K562 (cell line): ENCODE data around the gene ERP29. TPM values are rescaled to one million over a fixed set of nuclear protein-coding genes. Genes with fewer than 3 reads are reported as not detected.

ENCODE experiments used
- ATAC-seq: fragments of 200-7000 bp; cut with Tn5 transposase; 3 replicates; pipeline ENCODE4 v1.9.1; 2020; ENCODE audit warnings: moderate library complexity
- BruUV-seq: library from RNA; stranded (reverse); fragments of 400-500 nt; replicated peaks from 2 replicates; lab custom pipeline; 2021; lab: Mats Ljungman, UMichigan
- CTCF ChIA-PET: fragments of 300-600 bp; formaldehyde crosslinking; extraction: SDS; loops from one replicate; lab custom pipeline; 2021; ENCODE audit warnings: low intra/inter-chr PET ratio; lab: Yijun Ruan, JAX
- POLR2A ChIA-PET: fragments of 300-600, 350-650 bp; sonication (Branson Sonifier 250); formaldehyde crosslinking; extraction: SDS; loops from one replicate; lab custom pipeline; 2021; ENCODE audit warnings: antibody characterized with exemption, inconsistent platforms; lab: Yijun Ruan, JAX
- DNase-seq, 4 experiments: peaks; one replicate each; pipeline versions ENCODE4 v3.0.0 to v3.0.0-alpha.2; 2011 to 2018; ENCODE audit warnings: low spot score in 3 of 4, mixed read lengths in 3 of 4; ENCODE audit errors: extremely low read depth in 1 of 4
- FAIRE-seq: peaks from 2 replicates; lab custom pipeline; 2011; peaks lifted over from hg19 to GRCh38; lab: Jason Lieb, UNC
- H2AFZ ChIP-seq: 2 replicates; pipeline ENCODE4 v1.6.0; 2011; ENCODE audit warnings: low read depth, low read length, control low read depth, inconsistent platforms
- H3K27ac ChIP-seq: fragments of 200-600 bp; 3 replicates; pipeline ENCODE4 v1.8.0; 2011; ENCODE audit warnings: low read depth, mild to moderate bottlenecking, control low read depth, inconsistent platforms, low read length, moderate library complexity, mixed read lengths; ENCODE audit errors: extremely low read depth
- H3K27me3 ChIP-seq, 2 experiments: fragments of 300-600 bp in 1 of 2; 2 replicates in 1 of 2; 3 replicates in 1 of 2; pipeline versions ENCODE4 v1.6.0 to v1.8.0; 2011; ENCODE audit warnings: inconsistent platforms in 2 of 2, low read length in 2 of 2, mild to moderate bottlenecking in 1 of 2, mixed read lengths in 1 of 2, moderate library complexity in 1 of 2; ENCODE audit not compliant: control insufficient read depth in 2 of 2, insufficient read depth in 2 of 2
- H3K36me3 ChIP-seq: fragments of 300-600 bp; 3 replicates; pipeline ENCODE4 v1.8.0; 2011; ENCODE audit warnings: mild to moderate bottlenecking, low read length, inconsistent platforms; ENCODE audit not compliant: control insufficient read depth, insufficient read depth
- H3K4me1 ChIP-seq, 2 experiments: fragments of 200-600 bp in 1 of 2; replicated peaks in 1 of 2; 2 replicates in 1 of 2; 3 replicates in 1 of 2; pipeline versions ENCODE4 v1.5.1 to v1.8.0; 2011; ENCODE audit warnings: inconsistent platforms in 2 of 2, low read length in 2 of 2, mild to moderate bottlenecking in 1 of 2, mixed read lengths in 1 of 2, moderate library complexity in 1 of 2; ENCODE audit not compliant: control insufficient read depth in 2 of 2, insufficient read depth in 2 of 2
- H3K4me2 ChIP-seq: 2 replicates; pipeline ENCODE4 v1.6.1; 2011; ENCODE audit warnings: low read length, control low read depth, inconsistent platforms, mixed read lengths; ENCODE audit not compliant: insufficient read depth
- H3K4me3 ChIP-seq: fragments of 200-600 bp; sonication (generic), shearing (Covaris generic); 2 replicates; pipeline ENCODE4 v1.5.1; 2016; ENCODE audit warnings: control low read depth, inconsistent platforms
- H3K79me2 ChIP-seq: fragments of 200-600 bp; 3 replicates; pipeline ENCODE4 v1.8.0; 2011; ENCODE audit warnings: low read length, inconsistent platforms; ENCODE audit not compliant: control insufficient read depth, insufficient read depth
- H3K9ac ChIP-seq, 2 experiments: 2 replicates each; pipeline versions ENCODE4 v1.6.0 to v1.6.1; 2011; ENCODE audit warnings: low read depth in 2 of 2, low read length in 2 of 2, control low read depth in 1 of 2, inconsistent platforms in 1 of 2, mild to moderate bottlenecking in 1 of 2, mixed read lengths in 1 of 2; ENCODE audit not compliant: insufficient read depth in 1 of 2
- H3K9me1 ChIP-seq: one replicate; pipeline ENCODE4 v1.6.0; 2011; ENCODE audit warnings: inconsistent platforms, mild to moderate bottlenecking, low read length, moderate library complexity; ENCODE audit not compliant: control insufficient read depth, insufficient read depth
- H3K9me3 ChIP-seq: replicated peaks from 2 replicates; pipeline ENCODE4 v1.5.1; 2011; ENCODE audit warnings: low read depth, low read length, inconsistent platforms; ENCODE audit not compliant: control insufficient read depth, insufficient read depth
- H4K20me1 ChIP-seq: replicated peaks from 2 replicates; pipeline ENCODE4 v1.6.1; 2011; ENCODE audit warnings: low read length, inconsistent platforms, mixed read lengths; ENCODE audit not compliant: control insufficient read depth, insufficient read depth
- BCLAF1 ChIP-seq, 2 experiments: fragments of 450-650 bp in 1 of 2; IDR thresholded peaks; 2 replicates each; pipeline ENCODE4 v1.6.1; 2011 to 2017; ENCODE audit warnings: low read depth in 2 of 2, antibody characterized with exemption in 1 of 2, borderline replicate concordance in 1 of 2, low read length in 1 of 2, mild to moderate bottlenecking in 1 of 2, mixed read lengths in 1 of 2; ENCODE audit not compliant: control insufficient read depth in 1 of 2
- CSDE1 ChIP-seq, 2 experiments: fragments of 450-650 bp; IDR thresholded peaks; 2 replicates each; pipeline ENCODE4 v1.6.1; 2016; ENCODE audit warnings: mild to moderate bottlenecking in 1 of 2
- E2F6 ChIP-seq, 2 experiments: IDR thresholded peaks; 2 replicates each; pipeline ENCODE4 v1.6.1; 2011; ENCODE audit warnings: borderline replicate concordance in 1 of 2, control low read depth in 1 of 2, low read depth in 1 of 2, low read length in 1 of 2, mild to moderate bottlenecking in 1 of 2, mixed read lengths in 1 of 2, moderate library complexity in 1 of 2; ENCODE audit not compliant: insufficient read depth in 1 of 2, insufficient read length in 1 of 2, poor library complexity in 1 of 2, severe bottlenecking in 1 of 2; ENCODE audit errors: extremely low read depth in 1 of 2
- ETS2 ChIP-seq: IDR thresholded peaks from 2 replicates; pipeline ENCODE4 v1.6.1; 2016; ENCODE audit warnings: borderline replicate concordance, missing genetic modification characterization, mild to moderate bottlenecking, moderate library complexity, missing compliant biosample characterization; ENCODE audit not compliant: poor library complexity, severe bottlenecking
- MCM2 ChIP-seq: fragments of 450-650 bp; IDR thresholded peaks from 2 replicates; pipeline ENCODE4 v1.6.1; 2017; ENCODE audit warnings: low read depth, mild to moderate bottlenecking
- NR2C1 ChIP-seq, 2 experiments: fragments of 450-650 bp; IDR thresholded peaks; 2 replicates each; pipeline ENCODE4 v1.6.1; 2017; ENCODE audit warnings: mild to moderate bottlenecking in 2 of 2, antibody characterized with exemption in 1 of 2, inconsistent platforms in 1 of 2, missing compliant biosample characterization in 1 of 2, missing genetic modification characterization in 1 of 2
- POLR2A ChIP-seq: fragments of 450-650 bp; conservative IDR thresholded peaks from 2 replicates; pipeline ENCODE4 v1.6.1; 2016
- RBM22 ChIP-seq: fragments of 200-400 bp; formaldehyde crosslinking; IDR thresholded peaks from 2 replicates; pipeline ENCODE4 v1.6.1; 2018; ENCODE audit warnings: low read length, low read depth; ENCODE audit not compliant: poor library complexity, severe bottlenecking
- SMAD3 ChIP-seq: fragments of 450-650 bp; formaldehyde crosslinking; conservative IDR thresholded peaks from 2 replicates; pipeline ENCODE4 v1.4.0; 2020; ENCODE audit warnings: mild to moderate bottlenecking
- SUPT5H ChIP-seq: fragments of 450-650 bp; IDR thresholded peaks from 2 replicates; pipeline ENCODE4 v1.6.1; 2016
- YBX1 ChIP-seq: fragments of 450-650 bp; IDR thresholded peaks from 2 replicates; pipeline ENCODE4 v1.7.1; 2016; ENCODE audit warnings: mild to moderate bottlenecking
- ZFPM2 ChIP-seq: fragments of 250-450 bp; sonication (Bioruptor Pico); IDR thresholded peaks from 2 replicates; pipeline ENCODE4 v1.5.1; 2022; ENCODE audit warnings: mild to moderate bottlenecking
- ZKSCAN3 ChIP-seq: fragments of 250-450 bp; sonication (Bioruptor Pico); IDR thresholded peaks from 2 replicates; pipeline ENCODE4 v1.4.0; 2020
- ZNF143 ChIP-seq: sonication (generic); formaldehyde crosslinking; IDR thresholded peaks from 2 replicates; pipeline ENCODE4 v1.9.0; 2022; ENCODE audit warnings: mild to moderate bottlenecking, missing genetic modification reagents
- WGBS: fragments of 100-300 bp; shearing (Covaris generic); methylation state at CpG from one replicate; pipeline ENCODE4 v1.1.6; 2016; ENCODE audit warnings: low coverage, mixed read lengths; ENCODE audit not compliant: insufficient coverage; ENCODE audit errors: missing lambda C conversion rate; 5-methylcytosine and 5-hydroxymethylcytosine counted together
- in situ Hi-C: fragments of 300-500 bp; cut with MboI; formaldehyde crosslinking; loops from 4 replicates; pipeline ENCODE4 v1.15.0; 2018; ENCODE audit warnings: inconsistent platforms, mixed read lengths
- intact Hi-C: fragments of 100-400 bp; cut with micrococcal nuclease; formaldehyde crosslinking; loops from 2 replicates; pipeline ENCODE4 v1.14.2; 2022
- polyA plus RNA-seq, 8 experiments: library from polyadenylated mRNA; depleted of rRNA in 4 of 8; stranded (reverse) in 5 of 8; unstranded in 3 of 8; fragments of >200 nt; fragmentation: Nextera tagmentation in 2 of 8; fragmentation: Illumina TruSeq in 1 of 8; extraction: Ambion mirVana in 2 of 8; extraction: Trizol in 1 of 8; gene quantifications; 2 replicates each; pipeline versions ENCODE4 v1.2.1 to v1.2.3, GENCODE V29; 2011 to 2014; ENCODE audit warnings: inconsistent platforms in 1 of 8, missing spikeins in 1 of 8
- total RNA-seq, 7 experiments: library from RNA; depleted of rRNA in 6 of 7; stranded (reverse); fragments of >200 nt in 6 of 7; fragmentation: Illumina TruSeq in 2 of 7; extraction: Trizol in 2 of 7; gene quantifications; 2 replicates each; pipeline versions ENCODE4 v1.2.1 to v1.2.3, GENCODE V29; 2011 to 2021; ENCODE audit warnings: low replicate concordance in 1 of 7

ERP29 gene
- total and polyA plus RNA-seq, 9 of the 15 experiments (the other 6 are each of a cell fraction or from before 2014, with no cell fraction given), result 42.4 to 146 (median 111) TPM

GRCh38 chr12:112018571-112019237 is 5.5 kb downstream of the ERP29 start (continued):
- TF ChIP-seq RBM22, result no peak
- TF ChIP-seq ZFPM2 (CRISPR knock-in tag), result no peak
- no peak for TF ChIP-seq CSDE1 (IDR thresholded peaks at IDR 0.05)
- TF ChIP-seq ZNF143 (CRISPR knock-in tag), result no peak
- no peak for TF ChIP-seq MCM2
- TF ChIP-seq E2F6 (IDR thresholded peaks at IDR 0.05; ENCODE audit: borderline replicate concordance in 1 of 2, extremely low read depth in 1 of 2, insufficient read depth in 1 of 2, insufficient read length in 1 of 2, low read depth in 1 of 2, low read length in 1 of 2, poor library complexity in 1 of 2, severe bottlenecking in 1 of 2), result no peak
- TF ChIP-seq SMAD3, result no peak

- Histone ChIP-seq H3K27me3 (no peaks in the 10 kb centered on the region), H3K9ac (no peak overlapping the region), H3K9me1 (no peaks in the 10 kb centered on the region), H4K20me1 (peaks cover 8% of the 10 kb centered on the region; the same call in 1 of the 2 replicates), H3K27ac (no peak overlapping the region), H3K79me2 (peaks cover 50% of the 10 kb centered on the region), H3K4me2 (no peak overlapping the region), H3K36me3 (peaks cover 91% of the 10 kb centered on the region), H2AFZ (no peak overlapping the region), H3K4me3 (no peak overlapping the region), H3K4me1 (peaks cover 3% of the 10 kb centered on the region in 2 experiments; a peak in 3 of 5 replicates), H3K9me3 (no peaks in the 10 kb centered on the region)
- in situ Hi-C loops (no loop called here), intact Hi-C loops (no loop called here)
- BruUV-seq, result no TSS peak
- DNase-seq, result no peak
- 89% methylated on average over 8 of the region's 8 CpGs for WGBS
- ChIA-PET POLR2A (interaction anchor here (0.6 to 6.4 kb wide), 9 partner anchors 8 to 373 kb away, joined by 3 to 54 read pairs (median 5); partner anchors contain the start of genes ERP29 and TMEM116), CTCF (no interaction called here)
- no peak for TF ChIP-seq ZKSCAN3 (CRISPR knock-in tag)
- no peak for TF ChIP-seq BCLAF1 (IDR thresholded peaks at IDR 0.05; ENCODE audit: borderline replicate concordance in 1 of 2, control insufficient read depth in 1 of 2, low read depth in 2 of 2, low read length in 1 of 2)
- no peak for TF ChIP-seq NR2C1 (IDR thresholded peaks at IDR 0.05)
- TF ChIP-seq NR2C1 (tag; IDR thresholded peaks at IDR 0.05), result no peak
- TF ChIP-seq POLR2A, result peak; percentile 54; the same call in 1 of the 2 replicates
- no peak for TF ChIP-seq ETS2 (tag)
- TF ChIP-seq SUPT5H, result peak; percentile 55
- TF ChIP-seq YBX1, result no peak
- FAIRE-seq, result no peak
- no peak for ATAC-seq
Observed at GRCh38 chr12:112020947-112021457, 7.8 kb downstream of the ERP29 start.
